CD4-positive, alpha-beta T cell treated with Interleukin-15 for 1 hour (primary cell): ENCODE measurements around the gene BIRC6.

ENCODE experiments used
- DNase-seq: peaks from one replicate; pipeline ENCODE4 v3.0.0-alpha.2; 2020

BIRC6 gene

DNA sequence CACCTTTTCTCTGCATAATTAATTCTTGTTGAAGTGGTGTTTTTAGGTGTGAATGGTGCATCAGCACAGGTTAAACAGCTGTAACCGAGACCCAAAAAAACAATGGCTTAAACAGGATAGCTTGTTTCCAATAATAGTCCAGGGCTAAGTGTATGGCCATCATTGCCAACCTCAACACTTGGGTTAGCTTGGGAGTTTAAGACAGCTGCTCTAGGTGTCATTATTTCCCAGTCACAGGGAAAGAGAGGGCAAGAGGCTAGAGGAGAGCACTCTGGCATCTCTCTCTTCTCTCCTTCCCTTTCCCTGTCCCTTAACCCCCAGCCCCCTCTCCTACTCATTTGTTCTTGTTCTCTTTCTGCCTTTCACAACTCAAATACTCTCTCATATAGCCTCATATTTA lies 21.1 kb downstream of the BIRC6 start:
- DNase-seq: no peak

DNA sequence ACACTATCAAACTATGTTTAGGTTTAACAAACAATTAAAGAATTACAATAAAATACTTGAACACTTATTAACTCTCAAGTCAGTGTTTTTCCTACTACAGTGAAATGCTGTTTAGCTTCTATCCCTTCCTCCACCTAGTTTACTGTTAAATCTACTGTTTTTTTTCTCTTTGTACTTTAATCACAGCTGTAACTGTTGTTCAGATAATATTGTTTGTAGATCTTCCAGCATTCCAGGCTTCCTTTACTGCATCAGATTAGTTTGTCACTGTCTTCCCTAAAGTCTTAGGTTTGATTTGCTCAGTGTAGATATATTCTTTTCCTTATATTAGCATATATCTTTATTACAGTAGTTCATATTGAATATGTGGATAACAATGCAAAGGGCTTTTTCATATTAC lies 22.5 kb downstream of the BIRC6 start:
- no peak for DNase-seq

DNA sequence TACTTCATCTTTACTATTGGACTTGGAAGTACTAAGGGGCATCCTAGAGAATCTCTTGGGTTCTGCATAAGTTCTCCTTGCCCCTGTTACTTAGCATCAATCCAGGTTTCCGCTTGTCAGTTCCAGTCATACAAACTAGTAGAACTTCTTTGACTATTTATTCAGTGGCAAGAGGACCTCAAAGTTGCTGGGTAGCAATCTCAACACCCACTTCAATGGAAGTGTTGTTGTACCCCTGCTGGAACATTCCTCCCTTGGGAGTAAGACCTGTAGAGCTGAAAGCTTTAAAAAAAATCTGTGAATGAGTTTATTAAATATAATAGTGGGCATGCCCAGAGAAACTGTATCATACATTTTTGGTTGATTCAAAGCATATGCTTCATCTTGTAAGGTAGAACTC lies 27.0 kb downstream of the BIRC6 start:
- DNase-seq: no peak

DNA sequence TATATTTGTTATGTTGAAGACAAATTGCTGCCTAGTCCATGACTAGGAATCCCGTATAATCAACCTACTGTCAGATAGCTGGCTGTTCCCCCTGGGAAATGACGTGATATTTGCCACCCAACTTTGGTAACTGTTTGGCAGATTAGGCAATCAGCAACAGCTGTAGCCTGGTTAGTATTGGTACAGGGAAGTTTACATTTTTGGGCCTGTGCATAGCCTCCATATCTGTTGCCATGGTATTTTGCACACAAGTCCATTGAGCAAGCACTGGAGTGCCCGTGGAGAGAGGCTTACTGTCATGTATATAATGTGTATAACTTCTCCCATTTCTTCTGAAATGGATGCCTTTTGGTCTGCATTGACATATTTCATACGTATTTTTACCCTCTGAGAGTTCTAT lies 27.7 kb downstream of the BIRC6 start:
- no peak for DNase-seq

DNA sequence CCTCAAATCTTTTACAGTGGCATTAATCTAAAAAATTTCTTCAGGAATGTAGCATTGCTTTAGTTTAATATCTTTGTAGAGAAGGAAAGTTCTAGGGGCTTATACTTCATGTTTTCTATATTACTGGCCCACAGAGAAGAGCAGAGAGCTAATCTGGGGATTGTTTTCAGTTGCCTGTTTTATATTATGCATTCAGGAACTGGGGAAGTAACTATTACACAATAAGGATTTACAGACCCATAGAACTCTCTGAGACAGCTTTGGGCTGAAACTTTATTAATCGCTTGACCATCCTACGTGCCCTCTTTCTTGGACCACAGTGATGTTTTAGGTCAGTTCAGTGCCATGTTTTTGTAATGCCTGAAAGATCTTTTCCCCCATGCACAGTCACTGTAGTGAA lies 29.9 kb downstream of the BIRC6 start:
- DNase-seq: no peak

DNA sequence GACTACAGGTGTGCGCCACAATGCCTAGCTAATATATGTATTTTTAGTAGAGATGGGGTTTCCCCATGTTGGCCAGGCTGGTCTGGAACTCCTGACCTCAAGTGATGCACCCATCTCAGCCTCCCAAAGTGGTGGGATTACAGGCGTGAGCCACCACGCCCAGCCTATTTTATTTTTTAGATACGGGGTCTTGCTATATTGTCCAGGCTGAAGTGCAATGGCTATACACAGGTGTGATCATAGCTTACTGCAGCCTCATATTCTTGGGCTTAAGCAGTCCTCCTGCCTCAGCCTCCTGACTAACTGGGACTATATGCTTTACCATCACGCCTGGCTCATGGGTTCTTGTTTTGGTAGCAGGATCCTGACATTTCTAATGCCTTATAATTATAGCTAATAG lies 42.4 kb downstream of the BIRC6 start:
- DNase-seq: no peak

DNA sequence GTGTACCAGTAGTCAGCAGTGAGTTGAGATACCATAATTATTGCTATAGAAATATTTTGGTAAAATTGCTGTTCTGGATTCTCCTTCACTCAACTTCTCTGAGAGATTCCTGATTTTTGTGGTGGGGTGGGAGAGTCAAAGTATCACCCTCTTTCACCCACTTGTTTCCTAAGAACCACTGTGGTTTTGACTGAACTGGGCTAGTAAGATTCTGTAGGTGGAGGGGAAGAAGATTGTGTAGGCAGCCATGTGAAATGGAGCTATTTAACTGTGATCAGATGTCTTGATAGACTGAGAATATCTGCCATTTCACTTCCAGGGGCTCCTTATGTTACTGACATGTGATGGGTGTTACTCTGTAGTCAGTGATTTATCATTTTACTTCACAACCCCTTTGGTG lies 45.3 kb downstream of the BIRC6 start:
- DNase-seq: no peak

DNA sequence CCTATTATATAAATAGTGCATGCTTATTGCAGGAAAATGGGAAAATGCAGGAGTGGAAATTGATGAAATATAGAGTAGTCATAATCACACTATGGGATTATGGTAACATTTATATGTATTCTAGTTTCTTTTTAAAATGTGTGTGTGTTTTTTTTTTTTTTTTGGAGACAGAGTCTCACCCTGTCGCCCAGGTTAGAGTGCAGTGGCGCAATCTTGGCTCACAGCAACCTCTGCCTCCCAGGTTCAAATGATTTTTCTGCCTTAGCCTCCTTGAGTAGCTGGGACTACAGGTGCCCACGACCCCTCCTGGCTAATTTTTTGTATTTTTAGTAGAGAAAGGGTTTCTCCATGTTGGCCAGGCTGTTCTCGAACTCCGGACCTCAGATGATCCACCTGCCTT lies 47.0 kb downstream of the BIRC6 start:
- DNase-seq: no peak

DNA sequence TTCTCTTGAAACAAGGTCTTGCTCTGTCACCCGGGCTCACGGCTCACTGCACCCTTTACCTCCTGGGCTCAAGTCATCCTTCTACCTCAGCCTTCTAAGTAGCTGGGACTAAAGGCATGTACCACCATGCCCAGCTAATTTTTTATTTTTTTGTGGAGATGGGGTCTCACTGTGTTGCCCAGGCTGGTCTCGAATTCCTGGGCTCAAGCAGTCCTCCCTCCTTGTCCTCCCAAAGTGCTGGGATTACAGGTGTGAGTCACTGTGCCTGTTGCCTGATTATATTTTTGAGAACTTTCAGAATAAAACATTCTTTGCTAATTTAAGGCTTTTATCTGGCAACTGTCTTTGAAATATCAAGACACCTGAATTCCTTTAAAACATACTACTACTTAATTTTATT lies 47.9 kb downstream of the BIRC6 start:
- no peak for DNase-seq

DNA sequence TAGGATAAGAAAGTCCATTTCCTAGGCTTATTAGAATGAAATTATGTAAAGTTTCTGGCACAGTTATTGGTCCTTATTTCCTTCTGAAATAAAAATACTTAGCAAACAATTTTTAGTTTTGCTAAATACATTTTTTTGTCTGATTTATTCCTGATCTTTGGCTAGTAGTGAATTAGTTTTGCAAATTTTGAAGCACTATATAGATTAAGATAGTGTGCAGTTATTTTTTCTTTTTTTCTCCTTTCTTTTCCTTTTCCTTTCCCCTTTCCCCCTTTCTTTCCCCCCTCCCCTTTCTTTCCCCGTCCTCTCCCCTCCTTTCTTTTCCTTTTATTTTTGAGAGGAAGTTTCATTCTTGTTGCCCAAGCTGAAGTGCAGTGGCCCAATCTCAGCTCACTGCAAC lies 59.7 kb downstream of the BIRC6 start:
- DNase-seq: no peak

DNA sequence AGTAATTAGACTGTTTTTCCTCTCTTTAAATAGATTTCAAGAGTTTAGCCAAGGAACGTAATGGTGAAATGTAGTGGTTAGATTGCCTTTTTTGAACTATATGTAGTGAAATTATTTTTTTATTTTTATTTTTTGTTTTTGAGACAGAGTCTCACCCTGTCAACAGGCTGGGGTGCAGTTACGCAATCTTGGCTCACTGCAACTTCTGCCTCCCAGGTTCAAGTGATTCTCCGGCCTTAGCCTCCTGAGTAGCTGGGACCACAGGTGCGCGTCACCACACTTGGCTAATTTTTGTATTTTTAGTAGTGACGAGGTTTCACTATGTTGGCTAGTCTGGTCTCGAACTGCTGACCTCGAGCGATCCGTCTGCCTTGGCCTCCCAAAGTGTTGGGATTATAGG lies 60.8 kb downstream of the BIRC6 start:
- DNase-seq: no peak

DNA sequence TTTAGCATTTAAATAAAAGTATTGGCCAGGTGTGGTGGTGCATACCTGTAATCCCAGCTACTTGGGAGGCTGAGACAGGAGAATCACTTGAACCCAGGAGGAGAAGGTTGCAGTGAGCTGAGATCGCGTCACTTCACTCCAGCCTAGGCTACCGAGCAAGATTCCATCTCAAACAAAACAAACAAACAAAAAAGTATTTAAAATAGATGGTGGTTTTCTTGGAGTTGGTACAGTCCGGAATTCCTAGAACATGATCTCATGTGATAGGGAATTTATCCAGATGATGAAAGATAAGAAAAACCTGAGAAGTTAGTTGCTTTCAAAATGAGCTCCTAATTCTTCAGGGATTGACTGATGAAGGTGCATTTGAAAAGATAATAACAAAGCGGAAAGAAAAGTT lies 62.0 kb downstream of the BIRC6 start:
- DNase-seq: no peak

DNA sequence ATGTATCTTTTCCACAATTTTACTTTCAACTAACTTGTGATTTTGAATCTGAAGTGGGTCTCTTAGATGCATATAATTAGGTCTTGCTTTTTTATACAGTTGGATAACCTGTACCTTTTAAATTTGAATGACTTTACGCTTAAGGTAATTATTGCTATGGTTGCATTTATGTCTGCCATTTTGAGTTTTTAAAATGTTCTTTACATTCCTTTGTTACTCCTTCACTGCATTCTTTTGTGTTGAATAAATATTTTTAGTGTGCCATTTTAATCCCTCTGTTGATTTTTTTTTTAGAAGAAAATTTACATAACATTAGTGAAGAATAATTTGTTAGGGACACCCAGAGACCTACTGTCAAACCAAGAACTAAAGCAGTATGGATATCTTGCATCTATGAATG lies 65.3 kb downstream of the BIRC6 start:
- no peak for DNase-seq

DNA sequence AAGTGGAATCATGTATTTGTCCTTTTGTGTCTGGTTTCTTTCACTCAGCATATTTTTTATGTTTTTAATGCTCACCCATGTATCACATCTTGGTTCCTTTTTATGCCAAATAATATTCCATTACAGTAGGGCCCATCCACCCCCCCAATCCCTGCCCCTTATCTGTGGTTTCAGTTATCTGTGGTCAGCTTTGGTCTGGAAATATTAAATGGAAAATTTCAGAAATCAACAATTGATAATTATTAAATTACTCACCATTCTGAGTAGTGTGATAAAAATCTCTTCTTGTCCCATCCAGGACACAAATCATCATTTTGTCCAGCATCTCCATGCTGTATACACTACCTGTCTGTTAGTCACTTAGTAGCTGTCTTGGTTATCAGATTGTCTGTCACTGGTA lies 66.7 kb downstream of the BIRC6 start:
- no peak for DNase-seq

DNA sequence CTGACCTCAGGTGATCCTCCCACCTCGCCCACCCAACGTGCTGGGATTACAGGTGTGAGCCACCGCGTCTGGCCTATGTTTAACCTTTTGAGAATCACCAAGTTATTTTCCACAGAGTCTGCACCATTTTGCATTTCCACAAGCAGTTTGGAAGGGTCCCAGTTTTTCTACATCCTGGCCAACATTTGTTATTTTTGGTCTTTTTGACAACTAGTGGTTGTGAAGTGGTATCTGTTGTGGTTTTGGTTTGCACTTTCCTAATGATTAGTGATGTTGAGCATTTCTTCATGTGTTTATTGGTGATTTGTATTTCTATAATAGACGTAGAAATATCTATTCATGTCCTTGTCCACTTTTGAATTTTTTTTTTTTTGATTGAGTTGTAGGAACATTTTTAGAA lies 67.9 kb downstream of the BIRC6 start:
- no peak for DNase-seq

DNA sequence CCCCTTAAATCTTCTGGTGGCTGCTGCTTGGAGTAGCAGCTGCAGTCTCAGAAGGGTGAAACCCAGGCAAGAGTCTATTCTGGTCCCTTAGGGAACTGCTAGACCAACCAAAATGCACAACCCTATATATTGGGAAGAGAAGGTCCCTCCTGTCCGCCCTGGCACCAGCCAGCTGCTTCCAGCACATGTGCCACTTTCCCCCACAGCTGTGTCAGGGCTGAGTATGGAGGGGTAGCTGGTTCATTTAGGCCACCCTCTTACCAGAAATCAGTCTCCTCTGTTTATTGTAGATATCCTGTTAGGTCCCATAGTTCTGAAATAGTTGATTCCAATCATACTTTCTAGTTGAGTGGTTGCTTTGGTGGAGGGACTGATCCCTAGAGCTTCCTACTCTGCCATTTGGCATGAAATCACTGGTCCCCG lies 68.9 kb downstream of the BIRC6 start:
- no peak for DNase-seq

DNA sequence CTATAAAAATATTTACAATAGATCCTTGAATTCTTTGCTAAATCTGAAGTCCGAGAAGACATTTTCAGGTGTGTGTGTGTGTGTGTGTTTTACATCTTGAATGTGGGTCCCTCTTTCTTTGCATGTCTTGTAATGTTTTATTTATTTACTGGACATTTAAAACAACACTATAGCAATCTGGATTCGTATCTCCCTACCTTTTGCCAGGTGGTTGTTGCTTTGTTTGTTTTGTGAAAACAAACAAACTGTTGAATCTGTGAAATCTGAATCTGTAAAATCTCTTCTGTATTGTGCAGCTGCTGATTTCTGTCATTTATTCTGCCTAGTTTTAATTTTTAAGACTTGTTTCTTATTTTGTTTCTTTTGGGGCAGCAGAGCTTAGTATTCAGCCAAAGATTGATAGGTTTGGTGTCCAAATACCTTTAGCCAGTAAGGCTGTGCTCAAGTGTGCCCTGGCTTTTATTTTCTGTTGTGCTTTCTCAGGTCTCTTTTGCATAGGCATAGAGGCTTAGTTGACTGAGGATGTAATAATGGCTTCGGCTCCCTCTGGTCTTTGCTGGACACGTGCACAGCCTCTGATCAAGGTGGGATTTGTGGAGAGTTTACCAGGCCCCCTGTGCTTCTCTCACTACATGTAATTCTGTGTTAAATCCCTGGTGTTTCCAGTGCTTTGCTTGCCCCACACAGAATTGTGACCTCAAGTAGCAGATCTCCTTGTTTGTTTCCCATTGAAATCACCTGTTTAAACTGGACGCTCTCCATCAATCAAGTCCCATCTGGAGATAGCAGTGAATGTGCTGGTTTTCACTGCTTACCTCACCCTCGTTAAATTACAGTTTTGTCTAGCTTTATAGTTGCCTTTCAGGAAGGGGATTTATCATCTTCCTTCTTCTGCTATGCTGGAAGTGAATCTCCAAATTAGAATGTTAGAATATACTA lies 71.1 kb downstream of the BIRC6 start:
- no peak for DNase-seq

DNA sequence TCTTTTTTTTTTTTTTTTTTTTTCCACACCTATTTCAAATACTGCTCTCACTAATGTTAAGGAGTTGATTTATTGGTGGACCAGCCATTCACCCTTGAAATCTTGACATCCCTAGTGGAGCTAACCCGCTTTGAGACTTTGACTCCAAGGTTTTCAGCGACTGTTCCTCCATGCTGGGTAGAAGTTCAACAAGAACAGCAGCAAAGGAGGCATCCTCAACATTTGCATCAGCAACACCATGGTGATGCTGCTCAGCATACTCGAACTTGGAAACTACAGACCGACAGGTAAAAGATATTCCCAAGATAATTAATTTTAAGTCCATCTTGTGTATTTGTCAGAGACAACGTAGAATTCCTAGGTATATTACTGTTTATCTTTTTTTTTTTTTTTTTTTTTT lies 74.0 kb downstream of the BIRC6 start:
- no peak for DNase-seq

DNA sequence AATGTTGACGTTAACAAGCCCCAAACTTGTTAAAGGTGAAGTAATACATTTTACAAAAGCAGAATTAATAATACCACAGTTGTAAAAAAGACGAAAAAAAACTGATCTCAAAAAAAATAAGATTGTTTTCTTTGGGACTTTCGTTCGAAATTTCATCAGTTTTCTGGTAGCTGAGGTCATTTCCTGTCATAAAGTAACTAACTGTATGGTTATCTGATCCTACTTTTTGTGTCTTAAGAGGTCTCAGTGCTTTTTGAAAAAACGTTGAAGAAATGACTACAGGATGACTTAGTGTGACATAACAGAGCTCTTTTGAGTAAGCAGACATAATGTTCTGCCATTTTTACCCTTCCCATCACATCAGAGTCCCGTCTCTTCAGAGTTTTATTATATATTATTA lies 79.3 kb downstream of the BIRC6 start:
- DNase-seq: no peak

DNA sequence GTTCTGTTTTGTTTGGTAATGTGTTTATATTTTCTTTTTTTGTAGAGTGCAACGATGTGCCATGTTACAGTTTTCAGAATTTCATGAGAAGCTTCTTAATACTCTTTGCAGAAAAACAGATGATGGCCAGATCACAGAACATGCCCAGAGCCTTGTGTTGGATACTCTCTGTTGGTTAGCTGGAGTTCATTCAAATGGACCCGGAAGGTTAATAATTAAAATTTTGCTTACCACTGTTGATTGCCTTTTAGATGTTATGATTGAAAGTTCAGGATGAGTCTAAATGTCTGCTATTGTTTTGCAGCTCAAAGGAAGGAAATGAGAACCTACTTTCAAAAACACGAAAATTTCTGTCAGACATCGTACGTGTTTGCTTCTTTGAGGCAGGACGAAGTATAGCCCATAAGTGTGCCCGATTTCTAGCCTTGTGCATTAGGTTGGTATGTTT lies 85.2 kb downstream of the BIRC6 start:
- no peak for DNase-seq

DNA sequence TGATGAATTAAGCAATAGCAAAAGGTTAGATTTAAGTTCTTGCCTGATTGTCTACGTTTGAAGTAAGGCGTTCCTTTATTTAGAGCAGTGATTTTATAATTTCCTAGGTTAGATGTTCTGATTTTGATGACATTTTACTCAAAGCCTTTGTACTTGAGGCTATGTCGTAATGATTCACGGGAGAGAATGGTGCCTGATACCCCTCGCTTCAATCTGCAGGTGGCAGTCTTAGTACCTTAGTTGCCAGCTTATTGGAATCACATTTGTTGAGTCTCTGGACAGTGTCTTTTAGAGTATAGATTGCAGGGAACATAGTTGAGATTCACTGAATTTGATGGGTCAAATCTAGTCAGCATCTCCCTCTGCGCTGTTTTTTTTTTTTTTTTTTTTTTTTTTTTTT lies 89.5 kb downstream of the BIRC6 start:
- DNase-seq: no peak

DNA sequence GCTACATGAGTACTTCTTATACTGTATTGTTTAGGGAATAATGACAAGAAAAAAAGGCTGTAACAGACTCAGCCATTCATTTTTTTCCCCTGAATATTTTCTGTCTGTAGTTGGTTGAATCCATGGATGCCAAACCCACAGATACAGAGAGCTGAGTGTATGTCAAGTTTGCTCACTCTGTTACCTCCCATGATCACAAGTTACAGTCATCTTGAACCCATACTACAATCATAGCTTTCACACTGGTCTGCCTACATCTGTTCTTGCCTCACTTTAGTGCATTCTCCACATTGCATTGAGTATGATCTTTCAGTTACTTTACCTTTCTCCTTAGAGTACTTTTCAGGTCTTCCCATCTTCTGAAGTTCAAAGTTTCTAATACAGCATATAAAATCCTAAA lies 94.0 kb downstream of the BIRC6 start:
- DNase-seq: no peak

DNA sequence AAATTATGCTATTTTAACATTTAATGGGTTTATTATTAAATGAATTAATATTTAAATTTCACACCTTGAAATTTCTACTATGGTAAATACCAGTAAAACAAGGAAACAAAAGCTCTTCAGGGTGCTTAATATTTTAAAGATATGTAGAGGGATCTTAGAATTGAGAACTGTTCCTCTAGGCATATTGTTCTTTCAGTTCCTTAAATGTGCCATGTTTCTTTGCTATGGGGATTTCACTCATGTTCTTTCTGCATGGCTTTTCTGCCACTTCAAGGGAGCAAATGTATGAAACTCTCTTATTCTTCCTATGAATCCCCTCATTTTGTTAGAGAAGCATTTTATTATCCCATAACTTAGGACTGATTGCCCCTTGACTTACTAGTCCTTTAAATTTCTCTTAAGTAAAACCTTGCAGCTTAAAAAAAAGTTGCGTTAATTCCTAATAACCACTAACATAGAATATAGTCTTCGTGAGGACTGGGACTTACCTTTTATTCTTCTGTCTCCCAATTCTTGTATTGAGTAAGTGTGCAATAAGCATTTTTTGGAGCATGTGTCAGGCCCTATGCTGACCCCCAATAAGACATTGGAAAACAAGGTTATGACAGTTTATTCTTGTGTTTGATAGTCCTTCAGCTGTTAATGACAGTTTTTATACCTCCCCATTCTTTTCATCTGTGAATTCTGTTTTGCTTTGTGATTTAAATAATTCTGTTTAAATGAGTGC lies 95.7 kb downstream of the BIRC6 start:
- DNase-seq: no peak
